GM10266 (cell line): ENCODE data around the gene ACER1.

ENCODE experiments used
- DNase-seq: peaks from one replicate; pipeline ENCODE4 v3.0.0; 2012; ENCODE audit errors: extremely low spot score
- CTCF ChIP-seq: IDR thresholded peaks from 2 replicates; pipeline ENCODE4 v1.5.1; 2012; ENCODE audit warnings: mild to moderate bottlenecking, low read depth; ENCODE audit not compliant: control insufficient read depth, insufficient read depth; ENCODE audit errors: missing control alignments

The ACER1 gene

GRCh38 chr19:6333439-6333838 is at the start of gene ACER1:
ACER1 (minus strand) TSS chr19:6333612; CDS start chr19:6333551, 61 bp downstream.
- TF ChIP-seq CTCF: no peak
- DNase-seq: no peak

GRCh38 chr19:6383188-6383587 is 49.8 kb upstream of the ACER1 start:
- no peak for DNase-seq
- TF ChIP-seq CTCF: no peak

- DNase-seq: no peak
- no peak for TF ChIP-seq CTCF
Measured at GRCh38 chr19:6381030-6381750, 47.8 kb upstream of the ACER1 start.

GRCh38 chr19:6379744-6380143 is 46.3 kb upstream of the ACER1 start:
- no peak for DNase-seq
- TF ChIP-seq CTCF: no peak

- DNase-seq: no peak
- TF ChIP-seq CTCF: no peak
Measured at GRCh38 chr19:6378486-6378885, 45.1 kb upstream of the ACER1 start.

GRCh38 chr19:6378041-6378440 is 44.6 kb upstream of the ACER1 start:
- DNase-seq: no peak
- no peak for TF ChIP-seq CTCF

- no peak for TF ChIP-seq CTCF
- DNase-seq: no peak
Measured at GRCh38 chr19:6376512-6377190, 43.2 kb upstream of the ACER1 start.
